ENCODE measurements around the gene MED12L. TPM values are rescaled to one million over a fixed set of nuclear protein-coding genes. Genes with fewer than 3 reads are reported as not detected.

Gene MED12L
- total RNA-seq, 4 donors from 2014 or later, result 0.19 to 0.83 (median 0.41) TPM

DNA sequence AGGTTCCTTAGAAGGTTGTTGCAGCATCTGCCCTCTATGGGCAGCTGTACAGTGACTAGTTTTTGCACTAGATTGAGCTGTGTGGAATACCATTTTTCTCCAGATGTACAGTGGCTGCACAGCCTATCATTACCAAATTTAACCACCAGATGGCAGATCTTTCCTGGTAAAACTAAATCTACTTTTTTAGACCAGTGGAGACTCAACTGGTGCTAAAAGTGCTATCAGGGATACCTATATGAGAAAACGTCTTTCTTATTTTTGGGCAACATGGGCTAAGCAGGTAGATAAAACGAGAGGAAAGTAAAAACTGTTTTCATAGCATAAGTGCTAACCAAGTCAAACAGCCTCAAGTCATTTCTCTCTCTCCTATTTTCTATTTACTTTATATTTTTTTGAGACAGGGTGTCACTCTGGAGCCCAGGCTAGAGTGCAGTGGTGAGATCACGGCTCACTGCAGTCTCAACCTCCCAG lies 354.2 kb downstream of the MED12L start:
- peaks cover 0 to 1% (median 0%) of the 10 kb centered on the region in 4 donors for H3K4me1 ChIP-seq
- peak; percentile 75 to 94 (median 92) for TF ChIP-seq CTCF (IDR thresholded peaks at IDR 0.05)
- TF ChIP-seq POLR2AphosphoS5 (IDR thresholded peaks at IDR 0.05), result no peak
- H3K27me3 ChIP-seq, result no peaks in the 10 kb centered on the region
- H3K9me3 ChIP-seq, result no peaks in the 10 kb centered on the region
- intact Hi-C loops (cut with DNase I), result loop anchor here (2.0 kb wide), 2 partner anchors 399 to 479 kb away; no protein-coding TSS in a partner anchor
- H3K36me3 ChIP-seq, result no peaks in the 10 kb centered on the region
- DNase-seq (ENCODE audit: extremely low spot score), result no peak
- no peak overlapping the region for H3K4me3 ChIP-seq
- WGBS, result 43% methylated on average over 3 of the region's 3 CpGs
- H3K27ac ChIP-seq (replicated peaks in 1 of 4), result no peak overlapping the region

GRCh38 chr3:151440940-151441339 lies 355.5 kb downstream of the MED12L start:
- intact Hi-C loops (cut with DNase I), result loop anchor here (2.0 kb wide), 2 partner anchors 398 to 478 kb away; no protein-coding TSS in a partner anchor
- Histone ChIP-seq H3K4me3 (no peak overlapping the region), H3K27me3 (no peaks in the 10 kb centered on the region), H3K4me1 (no peaks in the 10 kb centered on the region), H3K9me3 (no peaks in the 10 kb centered on the region), H3K27ac (replicated peaks in 1 of 4) (no peak overlapping the region), H3K36me3 (no peaks in the 10 kb centered on the region)
- WGBS, result 92% methylated on average over 1 of the region's 1 CpG
- DNase-seq (ENCODE audit: extremely low spot score), result no peak
- TF ChIP-seq EP300 (IDR thresholded peaks at IDR 0.05), result no peak
- no peak for TF ChIP-seq POLR2A (IDR thresholded peaks at IDR 0.05; ENCODE audit: low read depth)
- no peak for TF ChIP-seq CTCF (IDR thresholded peaks at IDR 0.05)
- no peak for TF ChIP-seq POLR2AphosphoS5 (IDR thresholded peaks at IDR 0.05)

GRCh38 chr3:151443583-151443982 lies 358.1 kb downstream of the MED12L start:
- 88% methylated on average over 7 of the region's 7 CpGs for WGBS
- intact Hi-C loops (cut with DNase I), result no loop called here

GRCh38 chr3:151445273-151446001 lies 360.0 kb downstream of the MED12L start:
- no peak for TF ChIP-seq POLR2AphosphoS5 (IDR thresholded peaks at IDR 0.05)
- no peak for TF ChIP-seq CTCF (IDR thresholded peaks at IDR 0.05)
- TF ChIP-seq POLR2A (IDR thresholded peaks at IDR 0.05; ENCODE audit: low read depth), result no peak
- no peak for TF ChIP-seq EP300 (IDR thresholded peaks at IDR 0.05)
- H3K27ac ChIP-seq (replicated peaks in 1 of 4), result no peak overlapping the region
- intact Hi-C loops (cut with DNase I), result no loop called here
- no peak overlapping the region for H3K4me3 ChIP-seq
- DNase-seq (ENCODE audit: extremely low spot score), result no peak
- H3K9me3 ChIP-seq, result no peaks in the 10 kb centered on the region
- no peaks in the 10 kb centered on the region for H3K36me3 ChIP-seq
- H3K4me1 ChIP-seq, result no peaks in the 10 kb centered on the region
- no peaks in the 10 kb centered on the region for H3K27me3 ChIP-seq
- 75% methylated on average over 5 of the region's 5 CpGs for WGBS

More at GRCh38 chr3:151443583-151443982, 358.1 kb downstream of the MED12L start:
- no peak for DNase-seq (ENCODE audit: extremely low spot score)
- no peaks in the 10 kb centered on the region for H3K36me3 ChIP-seq
- no peaks in the 10 kb centered on the region for H3K9me3 ChIP-seq
- H3K4me1 ChIP-seq, result no peaks in the 10 kb centered on the region
- no peak for TF ChIP-seq POLR2A (IDR thresholded peaks at IDR 0.05; ENCODE audit: low read depth)
- TF ChIP-seq POLR2AphosphoS5 (IDR thresholded peaks at IDR 0.05), result no peak
- TF ChIP-seq EP300 (IDR thresholded peaks at IDR 0.05), result no peak
- no peak for TF ChIP-seq CTCF (IDR thresholded peaks at IDR 0.05)
- no peak overlapping the region for H3K4me3 ChIP-seq
- no peak overlapping the region for H3K27ac ChIP-seq (replicated peaks in 1 of 4)
- H3K27me3 ChIP-seq, result no peaks in the 10 kb centered on the region
